HG03469 (cell line): ENCODE results near the gene PIGR.

Source experiments
- ATAC-seq: cut with Tn5 transposase; IDR thresholded peaks from one replicate; pipeline ENCODE4 v1.9.1; 2021; ENCODE audit warnings: mild to moderate bottlenecking, moderate library complexity, moderate number of reproducible peaks; ENCODE audit not compliant: unreplicated experiment

The PIGR gene

GRCh38 chr1:206912445-206913095 is 33.7 kb downstream of the PIGR start:
- no peak for ATAC-seq

- ATAC-seq, result no peak
These were observed 35.1 kb downstream of the PIGR start for GRCh38 chr1:206911064-206911663.

GRCh38 chr1:206909883-206910318 is 36.4 kb downstream of the PIGR start:
- no peak for ATAC-seq

- ATAC-seq, result no peak
These were observed 36.9 kb downstream of the PIGR start for GRCh38 chr1:206909161-206909882.

GRCh38 chr1:206908038-206908437 is 38.2 kb downstream of the PIGR start:
- ATAC-seq, result no peak

GRCh38 chr1:206907304-206907991 is 38.8 kb downstream of the PIGR start:
- no peak for ATAC-seq

- ATAC-seq, result no peak
These were observed 40.7 kb downstream of the PIGR start for GRCh38 chr1:206905295-206906164.

GRCh38 chr1:206904423-206905142 is 41.7 kb downstream of the PIGR start:
- ATAC-seq, result no peak

GRCh38 chr1:206903687-206904086 is 42.6 kb downstream of the PIGR start:
- ATAC-seq, result no peak

GRCh38 chr1:206902702-206903101 is 43.6 kb downstream of the PIGR start:
- no peak for ATAC-seq

GRCh38 chr1:206901944-206902343 is 44.3 kb downstream of the PIGR start:
- no peak for ATAC-seq

GRCh38 chr1:206900149-206900548 is 46.1 kb downstream of the PIGR start:
- no peak for ATAC-seq

- no peak for ATAC-seq
These were observed 46.5 kb downstream of the PIGR start for GRCh38 chr1:206899717-206900116.

GRCh38 chr1:206898915-206899431 is 47.3 kb downstream of the PIGR start:
- no peak for ATAC-seq

GRCh38 chr1:206898089-206898914 is 48.0 kb downstream of the PIGR start:
- ATAC-seq, result no peak

GRCh38 chr1:206897175-206897574 is 49.1 kb downstream of the PIGR start, which contains the start of gene IL24:
IL24 (plus strand) TSS chr1:206897443; CDS start chr1:206897833, 390 bp downstream.
- ATAC-seq, result no peak

GRCh38 chr1:206896261-206896660 is 50.0 kb downstream of the PIGR start:
- ATAC-seq, result no peak

- no peak for ATAC-seq
These were observed 50.4 kb downstream of the PIGR start for GRCh38 chr1:206895837-206896242.

- no peak for ATAC-seq
These were observed 50.9 kb downstream of the PIGR start for GRCh38 chr1:206895325-206895724.
